KMS-11 (cell line): ENCODE results near the gene NUDT16L1.
"Not testable (repeated sequence)": the region's sequence is repeated elsewhere in the genome, so short reads cannot be mapped to it uniquely, and the experiment has no call there.

Experiments used
- H2AFZ ChIP-seq: fragments of 200-600 bp; sonication (generic); 2 replicates; pipeline ENCODE4 v1.6.1; 2016; ENCODE audit warnings: antibody characterized with exemption, mixed run types, low read depth
- H3K27ac ChIP-seq: fragments of 200-600 bp; sonication (generic); 2 replicates; pipeline ENCODE4 v1.6.1; 2016; ENCODE audit warnings: mild to moderate bottlenecking, mixed run types
- H3K27me3 ChIP-seq: fragments of 200-600 bp; sonication (generic); 2 replicates; pipeline ENCODE4 v1.6.1; 2017; ENCODE audit warnings: mild to moderate bottlenecking, low read depth, mixed run types, moderate library complexity; ENCODE audit not compliant: insufficient read depth
- H3K36me3 ChIP-seq: fragments of 200-600 bp; sonication (generic); 2 replicates; pipeline ENCODE4 v1.6.1; 2017; ENCODE audit warnings: mild to moderate bottlenecking, mixed run types; ENCODE audit not compliant: insufficient read depth
- H3K4me1 ChIP-seq: fragments of 200-600 bp; sonication (generic); 2 replicates; pipeline ENCODE4 v1.6.1; 2016; ENCODE audit warnings: mild to moderate bottlenecking, low read depth, mixed run types; ENCODE audit not compliant: poor library complexity, severe bottlenecking
- H3K4me2 ChIP-seq: fragments of 200-600 bp; sonication (generic); 2 replicates; pipeline ENCODE4 v1.7.0; 2016; ENCODE audit warnings: mild to moderate bottlenecking, mixed run types
- H3K4me3 ChIP-seq: fragments of 200-600 bp; sonication (generic); IDR thresholded peaks from 2 replicates; pipeline ENCODE4 v1.6.1; 2017; ENCODE audit warnings: low read depth, low read length, mixed read lengths; ENCODE audit not compliant: insufficient read depth
- H3K79me2 ChIP-seq: fragments of 200-600 bp; sonication (generic); 2 replicates; pipeline ENCODE4 v1.6.1; 2016; ENCODE audit warnings: low read depth, mixed run types; ENCODE audit not compliant: insufficient read depth
- H3K9ac ChIP-seq: fragments of 200-600 bp; sonication (generic); 2 replicates; pipeline ENCODE4 v1.6.1; 2016; ENCODE audit warnings: mild to moderate bottlenecking, mixed run types
- H4K20me1 ChIP-seq: fragments of 200-600 bp; sonication (generic); 2 replicates; pipeline ENCODE4 v1.6.1; 2016; ENCODE audit warnings: mild to moderate bottlenecking, mixed run types; ENCODE audit not compliant: insufficient read depth
- CTCF ChIP-seq: fragments of 200-600 bp; sonication (generic); conservative IDR thresholded peaks from 2 replicates; pipeline ENCODE4 v1.6.1; 2017; ENCODE audit warnings: low read depth, mild to moderate bottlenecking, antibody characterized with exemption, low read length, moderate library complexity, mixed read lengths

NUDT16L1 gene

GRCh38 chr16:4734063-4734729 lies 40.8 kb downstream of the NUDT16L1 start, which contains the start of the genes ANKS3 and DNAAF8:
ANKS3 (minus strand) TSS chr16:4734271; CDS start chr16:4730149, 4,122 bp downstream.
DNAAF8 (plus strand) TSS chr16:4734537; CDS start chr16:4736515, 1,978 bp downstream.
- Histone ChIP-seq H3K79me2 (no peaks in the 10 kb centered on the region; the same call in 1 of the 2 replicates), H3K4me2 (peak within 1 kb of the TSS; percentile 92), H2AFZ (peak within 1 kb of the TSS; percentile 92), H4K20me1 (no peaks in the 10 kb centered on the region), H3K9ac (peak within 1 kb of the TSS; percentile 48), H3K27ac (peak within 1 kb of the TSS; percentile 72), H3K36me3 (no peaks in the 10 kb centered on the region), H3K4me3 (peak within 1 kb of the TSS; percentile 41), H3K4me1 (peaks cover 14% of the 10 kb centered on the region), H3K27me3 (no peaks in the 10 kb centered on the region)
- TF ChIP-seq CTCF = no peak

GRCh38 chr16:4734730-4735535 lies 41.6 kb downstream of the NUDT16L1 start:
- Histone ChIP-seq H3K27ac (peak overlapping the region; percentile 72), H3K4me2 (peak overlapping the region; percentile 92), H3K9ac (peak overlapping the region; percentile 48), H4K20me1 (no peaks in the 10 kb centered on the region), H3K27me3 (no peaks in the 10 kb centered on the region), H3K4me3 (no peak overlapping the region), H3K4me1 (peaks cover 14% of the 10 kb centered on the region), H2AFZ (peak overlapping the region; percentile 92), H3K79me2 (no peaks in the 10 kb centered on the region; the same call in 1 of the 2 replicates), H3K36me3 (no peaks in the 10 kb centered on the region)
- TF ChIP-seq CTCF = no peak

GRCh38 chr16:4736546-4736945 lies 43.2 kb downstream of the NUDT16L1 start:
- H3K27me3 ChIP-seq = no peaks in the 10 kb centered on the region
- no peak overlapping the region for H2AFZ ChIP-seq
- no peaks in the 10 kb centered on the region; the same call in 1 of the 2 replicates for H3K79me2 ChIP-seq
- H3K4me2 ChIP-seq = no peak overlapping the region
- H3K4me1 ChIP-seq = peaks cover 14% of the 10 kb centered on the region
- TF ChIP-seq CTCF = no peak
- H3K4me3 ChIP-seq = no peak overlapping the region
- no peaks in the 10 kb centered on the region for H3K36me3 ChIP-seq
- no peak overlapping the region for H3K27ac ChIP-seq
- no peak overlapping the region for H3K9ac ChIP-seq
- H4K20me1 ChIP-seq = no peaks in the 10 kb centered on the region

- no peak for TF ChIP-seq CTCF
- Histone ChIP-seq H3K36me3 (no peaks in the 10 kb centered on the region), H2AFZ (no peak overlapping the region), H3K27me3 (no peaks in the 10 kb centered on the region), H3K4me1 (peaks cover 14% of the 10 kb centered on the region), H3K9ac (no peak overlapping the region), H4K20me1 (no peaks in the 10 kb centered on the region), H3K4me2 (no peak overlapping the region), H3K27ac (no peak overlapping the region), H3K79me2 (no peaks in the 10 kb centered on the region; the same call in 1 of the 2 replicates), H3K4me3 (no peak overlapping the region)
Observed at GRCh38 chr16:4737545-4737944, 44.2 kb downstream of the NUDT16L1 start.

- H3K4me2 ChIP-seq, H3K4me1 ChIP-seq, H3K79me2 ChIP-seq, H3K27ac ChIP-seq, H3K27me3 ChIP-seq, H3K36me3 ChIP-seq, H3K4me3 ChIP-seq, H2AFZ ChIP-seq, H4K20me1 ChIP-seq, H3K9ac ChIP-seq: not testable (repeated sequence)
Observed at GRCh38 chr16:4738370-4738769, 45.0 kb downstream of the NUDT16L1 start.
